ENCODE measurements around the gene APOLD1. TPM values are rescaled to one million over a fixed set of nuclear protein-coding genes. Genes with fewer than 3 reads are reported as not detected.
"Not testable (repeated sequence)": the region's sequence is repeated elsewhere in the genome, so short reads cannot be mapped to it uniquely, and the experiment has no call there.

The APOLD1 gene
- total RNA-seq, 1 experiment from 2014 or later: 2.7 TPM

GRCh38 chr12:12786706-12787601, 1.5 kb downstream of the APOLD1 start:
- peak; percentile 76 for DNase-seq (ENCODE audit: low spot score)

GRCh38 chr12:12788131-12788530, 2.7 kb downstream of the APOLD1 start:
- DNase-seq (ENCODE audit: low spot score): no peak

GRCh38 chr12:12788675-12789368, 3.4 kb downstream of the APOLD1 start:
- DNase-seq (ENCODE audit: low spot score): peak; percentile 70

- DNase-seq (ENCODE audit: low spot score): no peak
Measured at GRCh38 chr12:12790956-12791355, 5.5 kb downstream of the APOLD1 start.

- no peak for DNase-seq (ENCODE audit: low spot score)
Measured at GRCh38 chr12:12791756-12792369, 6.4 kb downstream of the APOLD1 start.

- no peak for DNase-seq (ENCODE audit: low spot score)
Measured at GRCh38 chr12:12792421-12792820, 7.0 kb downstream of the APOLD1 start.

GRCh38 chr12:12794686-12795085, 9.2 kb downstream of the APOLD1 start:
- no peak for DNase-seq (ENCODE audit: low spot score)

- no peak for DNase-seq (ENCODE audit: low spot score)
Measured at GRCh38 chr12:12796171-12796570, 10.7 kb downstream of the APOLD1 start.

GRCh38 chr12:12796928-12797793, 11.7 kb downstream of the APOLD1 start:
- no peak for DNase-seq (ENCODE audit: low spot score)

- no peak for DNase-seq (ENCODE audit: low spot score)
Measured at GRCh38 chr12:12797794-12798152, 12.3 kb downstream of the APOLD1 start.

GRCh38 chr12:12798480-12798879, 13.0 kb downstream of the APOLD1 start:
- DNase-seq (ENCODE audit: low spot score): no peak

GRCh38 chr12:12799163-12799920, 13.9 kb downstream of the APOLD1 start:
- DNase-seq (ENCODE audit: low spot score): no peak

- no peak for DNase-seq (ENCODE audit: low spot score)
Measured at GRCh38 chr12:12800406-12801180, 15.1 kb downstream of the APOLD1 start.

- DNase-seq (ENCODE audit: low spot score): not testable (repeated sequence)
Measured at GRCh38 chr12:12801656-12802055, 16.2 kb downstream of the APOLD1 start.

GRCh38 chr12:12803186-12803585, 17.7 kb downstream of the APOLD1 start:
- DNase-seq (ENCODE audit: low spot score): peak; percentile 97

GRCh38 chr12:12804011-12804410, 18.6 kb downstream of the APOLD1 start:
- peak; percentile 62 for DNase-seq (ENCODE audit: low spot score)

- DNase-seq (ENCODE audit: low spot score): peak; percentile 77
Measured at GRCh38 chr12:12804432-12804886, 19.0 kb downstream of the APOLD1 start.

- DNase-seq (ENCODE audit: low spot score): no peak
Measured at GRCh38 chr12:12806784-12807516, 21.5 kb downstream of the APOLD1 start.

GRCh38 chr12:12807517-12807903, 22.1 kb downstream of the APOLD1 start:
- not testable (repeated sequence) for DNase-seq (ENCODE audit: low spot score)
